Activated CD8-positive, alpha-beta memory T cell treated with anti-CD3 and anti-CD28 coated beads, Interleukin-2, amount 50 U/mL, for 24 hours (primary cell): Measurements from ENCODE around the gene HEXB.
A peak's percentile ranks its signal among the peaks of the same experiment; 100 is the strongest.

ENCODE experiments used
- DNase-seq: peaks from one replicate; pipeline ENCODE4 v3.0.0-alpha.2; 2020; ENCODE audit errors: extremely low read depth

Gene HEXB

DNA sequence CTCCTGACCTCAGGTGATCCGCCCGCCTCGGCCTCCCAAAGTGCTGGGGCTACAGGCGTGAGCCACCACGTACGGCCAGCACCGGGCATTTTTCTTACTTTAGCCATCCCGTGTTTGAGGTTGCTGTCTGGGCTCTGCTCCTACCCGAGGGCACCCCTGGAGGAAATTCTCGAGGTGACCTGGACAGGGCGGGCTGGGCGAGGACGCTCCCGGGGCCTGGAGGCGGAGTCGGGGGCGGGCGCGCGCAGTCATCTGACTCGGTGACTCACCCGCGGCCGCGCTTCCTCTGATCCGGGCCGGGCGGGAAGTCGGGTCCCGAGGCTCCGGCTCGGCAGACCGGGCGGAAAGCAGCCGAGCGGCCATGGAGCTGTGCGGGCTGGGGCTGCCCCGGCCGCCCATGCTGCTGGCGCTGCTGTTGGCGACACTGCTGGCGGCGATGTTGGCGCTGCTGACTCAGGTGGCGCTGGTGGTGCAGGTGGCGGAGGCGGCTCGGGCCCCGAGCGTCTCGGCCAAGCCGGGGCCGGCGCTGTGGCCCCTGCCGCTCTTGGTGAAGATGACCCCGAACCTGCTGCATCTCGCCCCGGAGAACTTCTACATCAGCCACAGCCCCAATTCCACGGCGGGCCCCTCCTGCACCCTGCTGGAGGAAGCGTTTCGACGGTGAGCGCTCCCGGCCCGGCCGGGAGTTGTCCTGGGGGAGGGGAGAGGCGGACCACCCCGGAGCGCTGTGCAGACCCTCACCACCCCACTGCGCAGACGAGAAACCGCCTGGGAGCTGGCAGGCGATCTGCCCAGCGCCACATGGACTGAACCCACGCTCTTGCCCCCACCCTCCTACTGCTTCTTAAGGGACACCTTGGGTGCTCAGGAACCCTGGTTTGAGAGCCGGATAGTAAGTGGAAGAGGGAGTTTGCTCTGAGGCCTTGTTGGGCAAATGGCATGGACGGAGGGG lies at the start of gene HEXB:
Gene HEXB, plus strand, starts transcription at position 334 of the 952 bp plus-strand sequence. Its CDS starts 28 bp downstream, at position 362.
- DNase-seq = peak; percentile 55

DNA sequence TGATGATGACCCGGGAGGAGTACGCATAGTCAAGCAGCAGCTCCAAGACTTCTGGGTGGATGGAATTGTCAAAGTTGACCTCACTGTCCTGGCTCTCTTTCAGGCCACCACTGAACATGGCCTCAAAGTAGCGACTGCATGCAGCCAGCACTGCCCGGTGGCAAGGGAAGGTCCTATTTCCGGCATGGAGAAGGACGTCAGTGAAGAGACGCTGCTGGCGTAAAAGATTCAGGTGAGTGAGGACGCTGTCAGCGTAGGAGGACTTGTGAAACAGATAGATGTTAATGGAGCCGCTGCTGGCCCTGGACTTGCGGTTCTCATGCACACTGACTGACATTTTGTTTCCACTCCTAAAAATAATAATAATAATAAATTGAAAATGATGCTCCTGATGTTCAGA lies 48.9 kb upstream of the HEXB start:
- no peak for DNase-seq

DNA sequence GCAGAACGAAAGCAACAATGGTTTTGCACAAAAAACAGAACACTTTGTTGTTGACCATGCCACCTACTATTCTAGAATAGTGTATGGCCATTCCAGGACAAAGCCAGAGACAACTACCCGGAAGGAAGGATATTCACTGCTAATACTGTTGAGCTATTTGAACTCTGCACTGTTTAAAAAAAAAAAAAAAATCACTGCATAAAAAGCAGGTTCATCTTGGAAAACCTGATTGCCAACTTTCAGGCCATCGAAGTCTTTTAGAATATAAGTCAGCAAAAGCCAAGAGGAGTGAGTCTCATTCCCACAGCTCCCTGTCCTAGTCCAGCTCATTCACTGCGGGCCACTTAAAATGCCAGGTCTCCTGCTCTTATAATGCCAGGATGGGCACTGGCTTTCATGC lies 48.5 kb upstream of the HEXB start:
- DNase-seq = no peak

DNA sequence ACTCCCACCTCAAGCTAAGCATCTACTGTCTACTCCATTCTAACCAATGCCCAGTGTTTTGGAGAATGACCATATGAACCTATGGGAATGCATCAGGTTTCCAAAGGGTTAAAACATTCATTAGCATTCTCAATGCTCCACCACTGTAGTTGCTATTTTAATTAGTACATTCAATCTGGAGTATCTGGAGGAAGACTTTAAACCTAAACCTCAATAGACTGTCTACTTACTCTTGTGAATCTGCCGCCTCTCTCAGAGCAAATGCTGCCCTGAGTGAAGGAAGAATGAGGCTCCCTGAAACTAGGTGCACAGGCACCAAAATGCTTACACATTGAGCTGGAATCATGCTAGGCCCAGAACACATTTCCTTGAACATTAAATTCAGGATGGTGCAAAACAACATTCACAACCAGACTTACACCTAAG lies 46.5 kb upstream of the HEXB start:
- no peak for DNase-seq

DNA sequence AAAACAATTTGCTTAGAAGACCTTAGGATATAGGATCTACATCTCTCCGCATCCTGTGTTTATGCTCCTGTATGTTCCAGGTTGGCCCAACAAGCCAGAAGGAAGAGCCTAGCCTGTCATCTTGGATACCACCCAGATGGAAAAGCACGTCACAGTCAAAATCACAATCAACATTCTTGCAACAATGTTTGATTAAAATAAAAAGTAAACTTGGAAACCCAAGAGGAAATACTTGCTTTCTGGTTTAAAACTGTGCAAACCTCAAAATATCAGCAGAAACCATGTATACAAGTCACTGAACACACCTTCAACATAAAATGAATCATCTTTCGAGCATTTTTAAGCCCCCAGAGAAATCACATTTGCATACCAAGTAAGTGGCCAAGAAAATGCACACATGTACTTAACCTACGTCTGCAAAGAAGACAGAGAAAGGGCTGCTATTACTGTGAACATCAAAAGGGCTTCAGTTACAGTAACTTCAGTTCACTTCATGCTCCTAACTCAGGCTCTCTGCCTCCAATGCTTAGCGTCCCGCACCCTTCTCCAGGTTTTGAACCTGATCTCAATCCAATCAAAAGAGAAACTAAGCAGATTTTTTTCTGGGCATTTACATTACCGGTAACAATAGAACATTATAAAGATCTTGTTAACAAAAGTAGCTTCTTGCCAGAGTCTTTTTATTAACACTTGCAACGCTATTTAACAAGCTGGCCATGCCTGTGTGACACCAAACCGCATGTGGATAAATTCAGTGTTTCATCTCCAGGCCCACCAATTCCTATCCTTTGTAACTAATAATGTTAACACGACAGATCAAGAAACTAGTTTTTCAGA lies 45.8 kb upstream of the HEXB start:
- DNase-seq = no peak

DNA sequence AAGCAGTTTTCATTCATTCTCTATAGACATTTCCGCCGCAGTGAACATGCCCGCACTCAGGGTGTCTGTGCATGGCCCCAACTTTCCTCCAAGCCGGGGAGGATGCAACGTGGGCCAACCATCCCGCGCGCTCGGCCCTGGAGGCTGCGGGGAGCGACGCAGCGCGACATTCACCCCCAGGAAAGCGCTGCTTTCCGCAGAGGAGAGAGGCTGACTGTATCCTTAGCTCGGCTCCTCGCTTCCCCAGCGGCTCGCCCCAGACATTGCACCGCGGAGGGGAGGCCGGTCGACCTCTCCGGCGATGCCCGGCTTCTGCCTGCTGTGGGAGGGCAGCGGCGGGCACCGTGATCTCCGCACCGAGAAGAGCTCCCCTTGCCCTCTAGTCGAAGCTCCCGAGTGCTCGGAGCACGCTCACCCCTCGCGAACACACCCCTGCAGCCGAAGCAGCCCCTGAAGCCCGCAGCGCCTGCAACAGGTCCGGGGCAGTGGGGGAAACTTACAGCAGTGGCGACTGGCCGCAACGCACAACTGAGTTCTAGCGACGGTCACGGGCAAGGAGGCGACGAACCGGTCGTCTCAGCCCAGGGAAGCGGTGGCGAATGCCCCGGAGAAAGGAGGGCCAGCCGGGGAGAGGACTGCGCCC lies 45.1 kb upstream of the HEXB start:
- no peak for DNase-seq

DNA sequence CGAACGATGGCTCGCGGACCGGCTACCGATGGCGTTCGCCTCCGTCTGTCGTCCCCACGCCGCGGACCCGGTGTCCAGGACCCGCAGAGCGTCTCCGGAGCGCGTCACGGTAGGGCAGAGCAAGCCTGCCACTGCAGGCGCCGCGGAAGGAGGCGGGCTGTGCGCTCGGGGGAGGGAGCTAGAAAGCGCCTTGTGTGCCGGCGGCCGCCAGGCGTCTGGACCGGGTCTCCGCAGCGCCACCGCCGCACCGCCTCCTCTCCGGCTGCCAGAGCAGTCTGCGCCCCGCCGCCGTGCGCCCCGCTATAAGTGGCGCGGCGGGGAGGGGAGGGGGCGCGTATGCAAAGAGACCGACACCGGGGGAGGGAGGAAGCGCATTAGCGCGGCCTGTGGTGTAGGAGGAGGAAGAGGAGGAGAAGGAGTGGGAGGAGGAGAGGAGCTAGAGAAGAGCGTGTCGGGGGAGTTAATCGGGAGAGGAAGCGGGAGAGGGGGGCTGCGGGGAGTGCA lies 44.5 kb upstream of the HEXB start, which contains the start of gene ENC1:
Gene ENC1, minus strand, starts transcription at position 279 of the 504 bp plus-strand sequence. CDS start 4,243 bp downstream, outside the sequence.
- no peak for DNase-seq

DNA sequence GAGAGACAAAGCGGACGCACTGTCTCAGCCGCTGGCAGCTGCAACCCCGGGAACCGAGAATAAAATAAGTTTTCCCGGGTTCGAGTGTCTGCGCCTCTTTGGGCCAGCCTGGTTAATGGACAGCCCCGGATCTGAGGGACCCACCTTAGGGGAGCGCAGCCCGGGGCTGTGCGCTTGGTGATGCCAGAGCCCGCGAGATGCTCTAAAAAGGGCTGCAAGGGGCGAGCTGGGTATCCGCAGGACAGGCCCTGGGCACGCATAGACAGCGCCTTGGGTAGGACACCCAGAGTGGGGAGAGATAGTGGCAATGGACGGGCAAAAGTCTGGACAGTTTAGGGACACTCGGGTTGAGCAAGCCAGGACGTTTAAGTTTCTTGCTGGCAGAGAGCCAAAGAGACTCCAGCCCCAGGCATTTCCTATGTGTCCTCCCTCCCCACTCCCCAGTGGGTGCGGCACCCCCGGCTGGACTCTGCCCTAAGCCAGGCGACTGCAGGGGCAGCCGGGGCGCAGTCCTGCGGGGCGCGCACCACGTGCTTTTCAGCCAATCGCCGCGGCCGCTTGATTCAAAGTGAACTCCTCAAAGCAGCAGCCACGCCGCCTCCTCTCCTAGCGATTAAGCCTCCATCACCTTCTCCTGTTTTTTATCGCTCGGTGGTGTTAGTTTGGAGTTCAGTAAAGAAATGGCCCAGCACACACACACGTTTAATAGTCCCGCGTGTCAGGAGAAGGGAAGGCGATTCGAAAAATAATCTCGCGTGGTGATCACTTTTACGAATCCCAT lies 43.9 kb upstream of the HEXB start:
- DNase-seq = no peak

DNA sequence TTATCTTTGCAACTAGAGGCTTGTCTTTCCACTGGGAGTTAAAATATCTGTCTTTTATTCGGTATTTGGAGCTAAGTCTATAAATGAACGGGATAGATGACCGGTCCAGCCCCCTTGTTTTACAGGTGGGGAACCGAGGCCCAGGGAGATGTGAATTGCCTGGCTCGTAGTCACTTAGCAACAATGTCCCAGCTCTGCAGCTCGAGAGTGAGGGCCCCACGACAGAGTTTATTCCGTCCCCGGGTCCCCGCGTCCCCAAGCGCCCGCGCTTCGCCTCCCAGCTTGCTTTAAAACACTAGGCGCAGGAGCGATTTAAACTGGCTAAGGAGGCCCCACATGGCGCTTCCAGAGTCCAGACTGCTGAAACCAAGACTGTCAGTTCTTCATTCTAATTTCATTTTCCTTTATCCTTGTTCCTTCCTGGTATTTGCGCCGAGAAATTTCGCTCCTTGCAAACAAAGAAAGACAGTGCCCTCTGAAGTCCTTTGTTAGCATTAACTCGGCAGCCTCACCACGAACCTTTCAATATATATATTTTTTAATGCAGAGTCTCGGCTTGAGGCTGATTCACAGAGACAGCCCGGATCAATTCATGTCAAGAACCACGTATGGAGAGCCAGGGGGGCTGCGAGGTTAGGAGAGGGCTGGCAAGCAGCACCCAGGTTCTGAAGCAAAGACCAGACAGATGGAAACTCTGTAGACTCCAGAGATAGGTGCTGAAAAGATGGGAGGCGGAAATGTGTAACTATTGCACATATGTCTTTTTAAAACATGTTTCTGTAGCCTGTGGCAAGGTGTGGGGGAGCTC lies 43.1 kb upstream of the HEXB start:
- no peak for DNase-seq

DNA sequence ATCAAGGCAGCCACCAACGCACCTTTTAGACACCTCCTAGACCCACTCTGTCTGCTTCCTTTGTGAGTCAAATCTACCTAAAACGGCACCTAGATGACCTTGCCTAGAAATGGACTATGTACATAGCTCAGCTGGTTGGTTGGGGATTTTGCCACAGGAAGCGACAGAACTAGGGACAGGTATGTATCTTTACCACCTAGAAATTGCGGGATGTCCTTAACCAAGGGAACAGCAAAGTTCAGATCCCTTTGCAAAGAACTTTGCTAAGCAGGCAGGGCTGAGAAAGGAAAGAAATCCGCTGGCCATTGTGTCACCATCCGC lies 42.5 kb upstream of the HEXB start:
- DNase-seq = no peak

DNA sequence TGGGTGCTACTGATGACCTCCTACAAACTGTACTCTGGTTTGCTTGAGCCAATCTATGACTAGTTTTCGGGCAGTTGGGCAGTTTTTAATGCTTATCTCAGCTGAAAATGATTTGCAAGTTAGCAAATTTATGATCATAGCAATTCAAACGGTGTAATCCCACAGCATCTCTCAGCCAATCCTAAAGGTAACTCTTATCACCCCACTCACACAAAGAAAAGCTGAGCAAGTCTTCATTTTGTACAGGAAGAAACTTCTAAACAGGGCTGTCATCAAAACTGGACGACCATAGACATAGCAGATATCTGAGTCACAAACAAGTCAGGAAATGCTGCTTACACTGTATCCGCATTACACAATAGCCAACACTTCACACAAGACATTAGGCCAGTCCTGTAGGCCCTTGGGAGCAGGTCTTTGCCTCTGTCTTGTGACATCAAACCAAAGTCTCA lies 41.9 kb upstream of the HEXB start:
- DNase-seq = no peak

DNA sequence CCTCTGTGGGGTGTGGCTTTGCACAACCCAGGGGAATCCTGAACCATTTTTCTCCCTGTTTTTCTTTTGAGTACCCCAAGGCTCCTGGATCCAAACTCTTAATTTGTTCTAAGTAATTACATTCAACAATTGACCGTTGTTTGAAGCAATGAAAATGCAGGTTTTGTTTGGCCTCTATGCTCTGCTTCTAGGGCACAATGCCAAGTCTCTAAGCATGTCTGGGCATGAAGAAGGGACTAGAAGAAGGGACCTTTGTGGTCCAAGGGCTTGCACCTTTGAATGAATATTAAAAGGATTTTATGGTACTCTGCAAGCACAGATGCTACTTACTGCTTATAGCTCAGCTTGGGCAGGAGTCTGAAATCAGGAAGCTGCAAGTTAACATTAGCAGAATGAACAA lies 37.9 kb upstream of the HEXB start:
- no peak for DNase-seq

DNA sequence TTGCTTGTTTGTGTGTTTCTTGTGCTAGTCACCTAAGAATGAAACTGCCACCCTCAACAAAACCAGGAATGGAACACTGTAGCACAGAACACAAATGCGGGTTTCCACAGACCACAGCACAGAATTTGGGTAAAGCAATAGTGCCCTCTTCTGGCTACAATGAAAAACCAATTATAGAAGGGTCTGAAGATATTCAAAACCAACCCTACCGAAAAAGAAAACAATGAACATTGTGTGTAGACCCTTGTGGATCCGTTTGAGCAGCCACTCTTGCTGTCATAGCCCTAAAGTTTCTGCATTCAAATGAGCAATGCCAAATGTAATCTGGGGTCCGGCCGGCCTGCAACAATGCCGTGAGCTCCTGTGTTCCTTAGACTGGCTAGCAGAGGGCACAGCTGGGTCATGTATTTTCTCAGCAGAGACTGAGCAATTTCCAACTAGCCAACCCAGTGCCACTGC lies 36.2 kb upstream of the HEXB start:
- DNase-seq = no peak

DNA sequence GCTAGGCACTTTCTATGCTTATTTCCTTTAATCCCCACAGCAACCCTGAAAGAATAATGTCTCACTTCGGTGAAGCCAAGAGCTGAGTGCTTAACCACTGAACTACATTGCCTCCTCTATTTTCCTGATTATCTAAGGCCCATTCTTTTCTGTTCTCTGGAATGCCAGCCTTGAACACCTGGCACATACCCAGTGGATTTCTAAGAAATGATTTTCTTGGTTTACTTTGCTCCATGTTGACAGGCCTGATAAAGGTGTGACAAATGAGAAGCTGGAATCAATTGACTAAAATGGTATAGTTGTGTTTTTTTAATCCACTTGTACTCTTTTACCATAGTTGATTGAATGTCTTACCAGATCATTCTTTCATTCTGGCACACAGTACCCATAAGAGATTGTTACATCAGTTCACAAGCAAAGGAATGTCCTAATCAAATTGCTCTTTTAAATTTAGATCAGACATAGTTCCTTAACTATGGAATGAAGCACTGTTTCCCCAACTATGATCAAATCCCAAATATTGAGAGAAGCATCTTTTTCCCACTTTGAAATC lies 35.5 kb upstream of the HEXB start:
- DNase-seq = no peak

DNA sequence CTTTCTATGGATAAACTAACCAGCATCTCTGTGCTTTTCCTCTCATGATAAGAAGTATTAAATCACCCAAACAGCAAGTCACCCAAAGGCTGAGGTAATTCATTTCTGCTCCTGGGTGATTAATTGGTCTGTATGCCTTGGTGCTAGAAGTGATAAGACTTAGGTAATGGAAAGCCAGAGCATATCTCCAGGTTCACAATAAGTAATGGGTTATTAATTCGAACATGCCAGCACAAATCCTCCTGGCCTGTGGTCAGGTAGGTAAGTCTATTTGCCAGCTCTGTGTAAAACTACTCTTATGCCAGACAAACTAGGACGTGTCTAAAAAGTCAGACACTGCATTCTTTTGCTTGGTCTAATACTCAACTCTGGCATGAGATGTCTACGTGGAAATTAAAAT lies 33.3 kb upstream of the HEXB start:
- DNase-seq = no peak

DNA sequence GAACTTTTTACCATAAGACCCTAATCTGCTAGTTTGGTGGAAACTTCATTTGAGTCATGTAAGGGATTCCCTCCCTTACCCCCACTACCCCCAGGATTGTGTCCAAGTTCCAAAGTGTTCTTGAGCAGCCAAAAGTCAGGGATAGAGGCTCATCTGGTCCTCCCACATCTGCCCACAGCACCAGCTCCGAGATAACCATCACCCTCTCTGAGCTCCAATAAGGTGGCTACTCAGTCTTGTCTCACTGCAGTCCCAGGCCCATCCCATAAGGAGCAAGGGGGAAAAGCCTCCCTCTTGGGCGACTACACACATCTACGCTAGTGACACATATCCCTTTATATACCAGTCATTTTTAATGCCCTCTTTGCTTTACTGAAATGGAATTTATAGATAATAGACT lies 32.5 kb upstream of the HEXB start:
- no peak for DNase-seq

DNA sequence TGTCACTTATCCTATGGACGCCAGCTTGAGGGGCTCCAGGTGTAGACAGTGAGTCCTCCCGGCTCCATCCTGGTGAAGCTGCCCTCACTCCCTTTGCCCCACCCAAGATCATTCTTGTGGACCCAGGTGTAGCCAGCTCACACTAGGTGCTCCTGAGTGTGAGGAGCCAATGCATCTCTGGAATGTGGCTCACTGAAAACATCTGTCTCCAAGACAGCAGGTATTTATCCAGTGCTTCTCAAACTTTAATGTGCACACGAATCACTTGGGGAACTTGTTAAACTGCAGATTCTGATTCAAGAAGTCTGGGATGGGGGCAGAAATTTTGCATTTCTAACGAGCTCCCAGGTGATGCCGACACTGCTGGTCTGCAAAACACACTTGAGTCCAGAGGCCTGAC lies 31.0 kb upstream of the HEXB start:
- no peak for DNase-seq

DNA sequence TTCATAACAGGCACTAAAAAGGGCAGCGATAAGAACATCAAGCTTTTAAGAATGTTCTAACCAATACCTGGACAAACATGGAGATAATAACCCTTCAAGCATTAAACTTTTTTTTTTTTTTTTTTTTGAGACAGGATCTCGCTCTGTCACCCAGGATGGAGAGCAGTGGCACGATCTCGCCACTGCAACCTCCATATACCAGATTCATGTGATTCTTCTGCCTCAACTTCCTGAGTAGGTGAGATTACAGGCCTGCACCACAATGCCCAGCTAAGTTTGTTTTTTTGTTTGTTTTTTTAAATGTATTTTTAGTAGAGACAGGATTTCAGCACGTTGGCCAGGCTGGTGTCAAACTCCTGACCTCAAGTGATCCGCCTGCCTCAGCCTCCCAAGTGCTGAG lies 29.8 kb upstream of the HEXB start:
- DNase-seq = no peak

DNA sequence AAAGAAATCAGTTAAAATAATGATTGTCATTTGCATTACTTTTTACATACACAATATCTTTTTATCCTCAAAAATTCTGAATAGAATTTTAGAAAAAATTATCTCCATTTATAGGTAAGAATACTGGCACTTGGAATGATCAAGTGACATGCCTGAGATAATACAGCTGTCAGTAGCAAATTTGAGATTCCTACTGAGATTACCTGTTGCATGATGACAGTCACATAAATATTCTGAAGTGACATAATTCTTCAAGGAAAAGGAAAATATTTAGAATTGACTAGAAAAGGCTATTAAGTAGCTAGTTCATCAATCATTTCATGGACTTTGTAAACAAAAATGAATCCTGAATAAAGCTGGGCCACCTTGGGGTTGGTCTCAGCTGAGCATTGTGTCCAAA lies 29.3 kb upstream of the HEXB start:
- DNase-seq = no peak

DNA sequence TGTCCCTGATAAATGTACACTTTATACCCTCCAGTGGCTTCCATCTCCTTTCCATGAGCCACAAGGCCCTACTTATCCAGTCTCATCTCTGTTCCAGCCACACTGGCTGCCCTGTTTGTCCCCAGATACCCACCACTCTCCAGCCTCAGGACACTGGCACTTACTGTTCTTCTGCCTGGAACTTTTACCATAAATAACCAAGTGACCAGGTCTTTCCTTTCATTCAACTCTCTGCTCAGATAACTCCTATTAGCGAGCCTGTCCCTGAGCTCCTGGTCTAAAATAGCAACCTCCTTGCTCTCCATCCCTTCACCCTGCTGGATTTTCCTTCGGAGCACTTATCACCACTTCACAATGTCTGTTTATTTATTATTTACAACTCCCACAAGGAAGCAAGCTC lies 27.9 kb upstream of the HEXB start:
- no peak for DNase-seq
